Prostate gland (tissue), 2 donors: ENCODE data around the gene FBXO42. TPM values are rescaled to one million over a fixed set of nuclear protein-coding genes. Genes with fewer than 3 reads are reported as not detected.

Source experiments
- DNase-seq: peaks from one replicate; pipeline ENCODE4 v3.0.0-alpha.2; 2019; ENCODE audit warnings: low spot score
- H3K27ac ChIP-seq, 2 donors: fragments of 200-600 bp; sonication (generic); 2 replicates each; pipeline ENCODE4 v1.5.1; 2017 to 2019
- H3K27me3 ChIP-seq: fragments of 200-600 bp; sonication (generic); replicated peaks from 2 replicates; pipeline ENCODE4 v1.5.1; 2019; ENCODE audit not compliant: insufficient read depth
- H3K36me3 ChIP-seq, 2 donors: fragments of 200-600 bp; sonication (generic); 1 replicate in 1 of 2; 2 replicates in 1 of 2; pipeline versions ENCODE4 v1.5.1 to v1.8.1; 2017 to 2019
- H3K4me1 ChIP-seq: fragments of 200-600 bp; sonication (generic); replicated peaks from 2 replicates; pipeline ENCODE4 v1.5.1; 2019
- H3K4me3 ChIP-seq, 2 donors: fragments of 200-600 bp; sonication (generic); 2 replicates each; pipeline ENCODE4 v1.5.1; 2017 to 2019
- H3K9me3 ChIP-seq: fragments of 200-600 bp; sonication (generic); 2 replicates; pipeline ENCODE4 v1.5.1; 2017
- POLR2A ChIP-seq: fragments of 450-650 bp; IDR thresholded peaks from one replicate; pipeline ENCODE4 v1.6.1; 2016; ENCODE audit warnings: antibody characterized with exemption, mild to moderate bottlenecking
- POLR2AphosphoS5 ChIP-seq: sonication (generic); formaldehyde crosslinking; IDR thresholded peaks from one replicate; pipeline ENCODE4 v1.6.1; 2017; ENCODE audit warnings: antibody characterized with exemption
- WGBS: methylation state at CpG from one replicate; pipeline ENCODE4 v1.1.5; 2018; 5-methylcytosine and 5-hydroxymethylcytosine counted together
- intact Hi-C: fragments of 100-400 bp; cut with DNase I; formaldehyde crosslinking; loops from one replicate; pipeline ENCODE4 v1.14.2; 2022
- total RNA-seq, 2 donors: library from RNA; depleted of rRNA; stranded (reverse); fragments of >200 nt; gene quantifications; one replicate each; pipeline ENCODE4 v1.1.0, GENCODE V29; 2016
- TF ChIP-seq, protein P1 (sequence below), 4 experiments: fragments of 200-600 bp in 2 of 4; fragments of 450-650 bp in 2 of 4; sonication (generic) in 2 of 4; IDR thresholded peaks; 1 replicate in 3 of 4; 2 replicates in 1 of 4; pipeline ENCODE4 v1.5.1; 2016 to 2019; ENCODE audit warnings: antibody characterized with exemption in 4 of 4, mild to moderate bottlenecking in 2 of 4, moderate library complexity in 2 of 4

The FBXO42 gene
- total RNA-seq, 2 donors from 2014 or later, result 26.6 to 52.6 TPM

DNA sequence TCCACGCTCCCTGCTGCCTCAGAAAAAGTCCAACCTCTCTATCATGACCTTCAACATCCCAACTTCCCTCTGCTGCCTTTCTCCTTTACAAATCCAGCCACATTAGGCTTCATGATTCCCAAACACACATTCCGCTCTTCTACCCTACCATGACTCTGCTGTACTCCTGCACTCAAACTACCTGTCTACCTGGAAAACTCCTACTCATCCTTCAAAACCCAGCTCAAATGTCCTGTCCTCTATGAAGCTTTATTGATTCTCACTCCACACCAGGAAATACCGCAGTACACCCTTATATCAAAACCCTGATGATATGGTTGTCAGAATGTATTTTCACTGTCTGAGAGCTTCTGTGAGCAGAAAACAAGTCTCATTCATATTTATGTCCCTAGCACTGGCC is 148.7 kb downstream of the FBXO42 start:
- no peak for TF ChIP-seq POLR2AphosphoS5
- TF ChIP-seq, protein P1, sequence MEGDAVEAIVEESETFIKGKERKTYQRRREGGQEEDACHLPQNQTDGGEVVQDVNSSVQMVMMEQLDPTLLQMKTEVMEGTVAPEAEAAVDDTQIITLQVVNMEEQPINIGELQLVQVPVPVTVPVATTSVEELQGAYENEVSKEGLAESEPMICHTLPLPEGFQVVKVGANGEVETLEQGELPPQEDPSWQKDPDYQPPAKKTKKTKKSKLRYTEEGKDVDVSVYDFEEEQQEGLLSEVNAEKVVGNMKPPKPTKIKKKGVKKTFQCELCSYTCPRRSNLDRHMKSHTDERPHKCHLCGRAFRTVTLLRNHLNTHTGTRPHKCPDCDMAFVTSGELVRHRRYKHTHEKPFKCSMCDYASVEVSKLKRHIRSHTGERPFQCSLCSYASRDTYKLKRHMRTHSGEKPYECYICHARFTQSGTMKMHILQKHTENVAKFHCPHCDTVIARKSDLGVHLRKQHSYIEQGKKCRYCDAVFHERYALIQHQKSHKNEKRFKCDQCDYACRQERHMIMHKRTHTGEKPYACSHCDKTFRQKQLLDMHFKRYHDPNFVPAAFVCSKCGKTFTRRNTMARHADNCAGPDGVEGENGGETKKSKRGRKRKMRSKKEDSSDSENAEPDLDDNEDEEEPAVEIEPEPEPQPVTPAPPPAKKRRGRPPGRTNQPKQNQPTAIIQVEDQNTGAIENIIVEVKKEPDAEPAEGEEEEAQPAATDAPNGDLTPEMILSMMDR (IDR thresholded peaks at IDR 0.05), result no peak
- no peak for TF ChIP-seq POLR2A
- Histone ChIP-seq H3K36me3 (no peaks in the 10 kb centered on the region), H3K27ac (no peak overlapping the region), H3K4me3 (no peak overlapping the region), H3K4me1 (no peaks in the 10 kb centered on the region), H3K9me3 (no peaks in the 10 kb centered on the region), H3K27me3 (no peaks in the 10 kb centered on the region)
- no peak for DNase-seq
- WGBS, result 67% methylated on average over 3 of the region's 3 CpGs
- intact Hi-C loops, result no loop called here

DNA sequence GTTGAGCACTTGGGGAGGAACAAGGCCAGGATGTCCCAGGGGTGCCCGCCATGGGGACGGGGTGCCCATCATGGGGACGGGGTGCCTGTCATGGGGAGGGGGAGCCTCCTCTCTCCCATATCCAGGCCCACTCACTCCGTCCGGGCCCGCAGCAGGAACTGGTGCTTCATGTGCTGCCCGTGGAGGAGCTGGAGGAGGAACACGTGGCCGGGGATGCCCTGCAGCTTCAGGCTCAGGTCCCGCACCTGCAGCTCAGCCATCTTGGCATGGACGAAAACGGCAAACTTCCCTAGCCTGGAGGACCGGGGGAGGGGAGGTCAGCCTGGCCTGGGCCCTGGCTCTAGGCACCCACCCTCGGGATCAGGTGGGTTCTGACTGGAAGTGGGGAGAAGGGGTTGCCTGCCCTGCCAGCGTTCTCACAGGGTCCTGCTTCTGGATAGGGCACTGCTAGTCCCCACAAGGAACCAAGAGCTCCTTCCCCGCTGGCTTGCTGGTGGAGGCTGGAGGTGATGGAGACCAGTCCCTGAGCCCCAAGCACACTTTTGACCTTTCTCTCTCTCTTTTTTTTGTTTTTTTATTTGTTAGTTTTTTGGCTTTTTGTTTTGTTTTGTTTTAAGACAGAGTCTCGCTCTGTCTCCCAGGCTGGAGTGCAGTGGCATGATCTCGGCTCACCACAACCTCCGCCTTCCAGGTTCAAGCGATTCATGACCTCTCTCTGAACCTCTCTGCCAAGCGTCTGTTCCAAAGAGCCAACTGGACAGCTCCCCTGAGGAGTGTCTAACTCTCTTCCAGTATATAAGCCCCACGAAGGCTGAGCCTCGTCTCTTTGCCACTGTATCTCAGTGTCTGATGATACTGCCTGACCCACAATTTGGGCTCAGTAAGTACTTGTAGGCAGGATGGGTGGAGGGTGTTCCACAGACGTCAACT is 149.7 kb downstream of the FBXO42 start:
- Histone ChIP-seq H3K27me3 (no peaks in the 10 kb centered on the region), H3K36me3 (no peaks in the 10 kb centered on the region), H3K27ac (no peak overlapping the region), H3K4me1 (no peaks in the 10 kb centered on the region), H3K9me3 (no peaks in the 10 kb centered on the region), H3K4me3 (no peak overlapping the region)
- no peak for TF ChIP-seq POLR2A
- no peak for TF ChIP-seq POLR2AphosphoS5
- TF ChIP-seq, protein P1 (IDR thresholded peaks at IDR 0.05), result no peak
- WGBS, result 80% methylated on average over 24 of the region's 24 CpGs
- intact Hi-C loops, result no loop called here
- DNase-seq, result no peak

DNA sequence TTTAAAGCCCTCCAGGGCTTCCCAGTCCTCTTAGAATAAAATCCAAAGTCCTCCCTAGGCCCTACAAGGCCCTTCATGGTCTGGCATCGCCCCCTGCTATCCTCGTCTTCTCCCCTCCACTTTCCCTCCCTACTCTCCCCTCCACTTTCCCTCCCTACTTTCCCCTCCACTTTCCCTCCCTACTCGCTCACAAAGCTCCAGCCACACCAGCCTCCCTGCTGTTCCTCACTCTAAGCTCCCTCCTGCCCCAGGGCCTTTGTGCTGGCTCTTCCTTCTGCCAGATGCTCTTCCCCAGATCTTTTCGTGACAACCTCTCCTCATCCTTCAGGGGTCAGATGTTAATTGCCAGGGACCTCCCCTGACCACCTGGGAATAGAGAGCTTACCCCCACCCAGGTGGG is 152.6 kb downstream of the FBXO42 start:
- intact Hi-C loops, result no loop called here
- no peak for DNase-seq
- WGBS, result 96% methylated on average over 4 of the region's 4 CpGs
- Histone ChIP-seq H3K4me3 (no peak overlapping the region), H3K36me3 (no peaks in the 10 kb centered on the region), H3K9me3 (no peaks in the 10 kb centered on the region), H3K27ac (no peak overlapping the region), H3K4me1 (no peaks in the 10 kb centered on the region), H3K27me3 (no peaks in the 10 kb centered on the region)
- TF ChIP-seq POLR2AphosphoS5 (no peak), POLR2A (no peak)
- TF ChIP-seq, protein P1 (IDR thresholded peaks at IDR 0.05), result no peak

DNA sequence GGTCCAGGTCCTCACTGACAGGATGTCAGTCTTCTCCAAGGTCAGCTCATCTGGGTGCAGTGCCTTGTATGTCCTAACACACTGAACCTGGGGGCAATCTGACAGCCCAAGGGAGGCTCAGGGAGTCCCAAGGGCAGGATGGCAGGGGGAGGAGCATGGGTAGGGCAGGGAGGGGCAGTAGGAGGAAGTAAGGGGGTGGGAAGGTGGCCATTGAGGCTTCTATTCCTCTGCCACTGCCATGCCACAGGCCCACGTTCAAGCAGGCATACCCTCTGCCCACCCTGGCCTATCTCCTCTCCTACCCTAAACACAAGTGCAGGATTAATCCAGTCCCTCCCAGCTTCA is 153.2 kb downstream of the FBXO42 start:
- no peak for DNase-seq
- Histone ChIP-seq H3K36me3 (no peaks in the 10 kb centered on the region), H3K27ac (no peak overlapping the region), H3K4me1 (no peaks in the 10 kb centered on the region), H3K9me3 (no peaks in the 10 kb centered on the region), H3K4me3 (no peak overlapping the region), H3K27me3 (no peaks in the 10 kb centered on the region)
- intact Hi-C loops, result no loop called here
- 67% methylated on average over 1 of the region's 1 CpG for WGBS
- TF ChIP-seq POLR2AphosphoS5, result no peak

DNA sequence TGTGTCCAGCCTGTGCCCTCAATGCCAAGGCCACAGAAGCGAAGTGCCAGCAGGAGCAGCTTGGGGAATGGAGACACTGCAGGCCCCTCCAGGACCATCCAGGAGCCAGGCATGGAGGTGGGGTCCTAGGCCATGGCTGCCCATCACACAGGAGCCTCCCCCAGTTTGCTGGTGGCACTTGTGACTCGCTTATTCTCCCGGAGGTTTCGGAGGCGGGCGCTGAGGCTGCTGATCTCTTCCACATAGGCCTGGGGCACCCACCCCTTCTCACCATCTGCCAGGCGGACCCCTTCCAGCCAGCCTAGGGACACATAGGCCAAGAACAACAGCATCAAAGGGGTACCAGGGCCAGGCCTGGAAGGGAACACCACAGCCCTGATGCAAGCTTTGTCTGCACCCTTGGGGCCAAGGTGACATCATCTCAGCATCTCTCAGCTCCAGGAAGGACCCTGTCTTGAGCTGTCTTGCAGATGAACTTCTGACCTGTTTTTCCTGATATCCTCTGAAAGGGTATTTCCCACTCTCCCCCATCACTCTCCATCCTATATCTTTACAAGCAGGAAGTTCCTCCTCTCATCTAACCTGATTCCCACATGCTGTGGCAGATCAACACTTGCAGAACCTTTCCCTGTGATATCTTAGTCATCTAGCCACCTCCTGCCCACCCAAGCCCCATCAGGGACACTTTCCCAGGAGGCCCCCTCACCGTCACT is 153.7 kb downstream of the FBXO42 start:
- Histone ChIP-seq H3K27ac (no peak overlapping the region), H3K27me3 (no peaks in the 10 kb centered on the region), H3K4me1 (no peaks in the 10 kb centered on the region), H3K4me3 (no peak overlapping the region), H3K36me3 (no peaks in the 10 kb centered on the region), H3K9me3 (no peaks in the 10 kb centered on the region)
- TF ChIP-seq POLR2A (no peak), POLR2AphosphoS5 (no peak)
- TF ChIP-seq, protein P1 (IDR thresholded peaks at IDR 0.05), result no peak
- intact Hi-C loops, result no loop called here
- DNase-seq, result no peak
- 100% methylated on average over 2 of the region's 8 CpGs for WGBS
